ENCODE measurements around the gene C2CD4C.
"Not testable (repeated sequence)": the region's sequence is repeated elsewhere in the genome, so short reads cannot be mapped to it uniquely, and the experiment has no call there.

Gene C2CD4C

DNA sequence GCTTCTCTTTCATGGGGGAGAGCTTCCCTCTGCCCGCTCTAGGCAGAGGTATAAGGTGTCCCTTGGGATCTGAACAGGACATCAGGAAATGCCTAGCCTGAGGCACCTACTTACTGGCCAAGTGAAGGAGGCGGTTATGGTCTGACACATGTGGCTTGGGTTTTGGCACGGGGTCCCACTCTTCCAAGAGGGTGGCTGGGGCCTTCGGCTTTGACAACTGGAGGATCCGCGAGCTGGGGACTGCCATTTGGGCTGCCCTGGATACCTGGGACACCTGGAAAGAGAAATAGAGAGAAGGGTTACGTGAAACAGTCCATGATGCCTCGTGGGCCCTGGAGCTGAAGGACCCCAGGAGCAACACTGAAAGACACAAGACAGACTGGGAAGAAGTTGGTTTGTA is 42.0 kb downstream of the C2CD4C start:
- Histone ChIP-seq H3K4me3 (ENCODE audit: low read length) (no peak overlapping the region), H3K4me1 (ENCODE audit: insufficient read depth, low read length) (no peaks in the 10 kb centered on the region), H3K9me3 (ENCODE audit: low read length) (no peaks in the 10 kb centered on the region), H3K36me3 (ENCODE audit: insufficient read depth, low read length) (no peaks in the 10 kb centered on the region), H2AFZ (ENCODE audit: low read depth, low read length) (no peak overlapping the region), H3K27me3 (ENCODE audit: insufficient read depth, low read length) (no peaks in the 10 kb centered on the region)

GRCh38 chr19:366205-366783 is 42.7 kb downstream of the C2CD4C start:
- no peaks in the 10 kb centered on the region for H3K27me3 ChIP-seq (ENCODE audit: insufficient read depth, low read length)
- H2AFZ ChIP-seq (ENCODE audit: low read depth, low read length): no peak overlapping the region
- no peaks in the 10 kb centered on the region for H3K4me1 ChIP-seq (ENCODE audit: insufficient read depth, low read length)
- no peaks in the 10 kb centered on the region for H3K36me3 ChIP-seq (ENCODE audit: insufficient read depth, low read length)
- H3K9me3 ChIP-seq (ENCODE audit: low read length): no peaks in the 10 kb centered on the region
- no peak overlapping the region for H3K4me3 ChIP-seq (ENCODE audit: low read length)

DNA sequence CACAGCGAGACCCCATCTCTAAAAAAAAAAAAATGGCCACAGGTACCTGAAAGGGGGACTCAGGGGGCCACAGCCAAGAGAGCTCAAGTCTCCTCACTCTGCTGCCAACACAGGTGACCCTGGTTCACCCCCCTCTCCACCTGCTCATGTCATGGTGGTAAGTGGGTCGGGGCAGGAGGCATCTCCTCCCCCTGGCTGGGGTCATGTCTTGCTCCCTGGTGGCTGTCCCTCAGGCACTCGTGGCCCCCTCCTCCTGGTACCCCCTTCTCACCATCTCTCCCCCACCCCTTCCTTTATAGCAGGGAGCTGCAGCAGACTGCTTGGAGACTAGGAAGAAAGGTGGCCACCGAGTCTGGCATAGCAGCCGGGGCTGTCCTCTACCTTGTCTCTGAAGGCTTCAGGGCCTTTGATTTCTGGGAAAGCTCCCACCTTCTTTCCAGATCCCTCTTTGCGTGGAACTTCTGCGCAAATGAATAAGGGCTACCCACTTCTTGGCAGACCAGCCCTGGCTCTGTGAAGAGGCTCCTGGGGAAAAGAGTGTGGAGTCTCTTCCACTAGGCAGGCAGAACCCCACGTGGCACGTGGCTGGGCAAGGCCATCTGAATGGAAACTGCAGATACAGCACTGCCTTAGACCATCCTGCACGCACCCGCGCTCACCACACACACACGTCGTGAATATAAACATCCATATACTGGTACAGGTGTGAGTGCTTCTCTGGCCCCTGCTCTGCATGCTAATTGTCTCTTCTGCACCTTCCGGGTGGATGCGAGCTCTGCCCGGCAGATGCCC is 44.3 kb downstream of the C2CD4C start:
- H3K4me3 ChIP-seq (ENCODE audit: low read length): no peak overlapping the region
- H3K27me3 ChIP-seq (ENCODE audit: insufficient read depth, low read length): no peaks in the 10 kb centered on the region
- no peaks in the 10 kb centered on the region for H3K36me3 ChIP-seq (ENCODE audit: insufficient read depth, low read length)
- H2AFZ ChIP-seq (ENCODE audit: low read depth, low read length): no peak overlapping the region
- H3K9me3 ChIP-seq (ENCODE audit: low read length): no peaks in the 10 kb centered on the region
- H3K4me1 ChIP-seq (ENCODE audit: insufficient read depth, low read length): no peaks in the 10 kb centered on the region

- Histone ChIP-seq H3K9me3 (ENCODE audit: low read length) (no peaks in the 10 kb centered on the region), H3K4me3 (ENCODE audit: low read length) (no peak overlapping the region), H3K36me3 (ENCODE audit: insufficient read depth, low read length) (no peaks in the 10 kb centered on the region), H3K27me3 (ENCODE audit: insufficient read depth, low read length) (no peaks in the 10 kb centered on the region), H3K4me1 (ENCODE audit: insufficient read depth, low read length) (no peaks in the 10 kb centered on the region), H2AFZ (ENCODE audit: low read depth, low read length) (no peak overlapping the region)
Measured at GRCh38 chr19:362683-363082, 46.3 kb downstream of the C2CD4C start.

DNA sequence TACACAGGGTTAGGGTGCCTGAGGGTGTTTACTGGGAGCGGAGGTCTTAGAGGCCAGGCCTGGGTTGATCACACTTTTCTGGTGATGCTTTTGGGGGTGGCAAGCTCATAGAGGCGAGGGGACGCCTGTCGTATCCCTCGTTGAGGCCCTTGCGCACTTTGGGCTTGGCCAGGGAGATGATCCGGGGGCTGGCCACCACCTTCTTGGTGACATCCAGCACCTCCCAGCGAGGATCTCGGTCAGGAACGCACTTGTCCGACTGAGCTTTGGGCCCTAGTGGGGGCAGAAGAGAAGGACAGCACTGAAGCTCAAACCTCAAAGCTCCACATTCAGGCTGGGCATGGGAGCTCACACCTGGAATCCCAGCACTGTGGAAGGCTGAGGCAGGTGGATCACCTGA is 46.8 kb downstream of the C2CD4C start:
- no peaks in the 10 kb centered on the region for H3K4me1 ChIP-seq (ENCODE audit: insufficient read depth, low read length)
- no peak overlapping the region for H2AFZ ChIP-seq (ENCODE audit: low read depth, low read length)
- H3K36me3 ChIP-seq (ENCODE audit: insufficient read depth, low read length): no peaks in the 10 kb centered on the region
- no peak overlapping the region for H3K4me3 ChIP-seq (ENCODE audit: low read length)
- no peaks in the 10 kb centered on the region for H3K27me3 ChIP-seq (ENCODE audit: insufficient read depth, low read length)
- H3K9me3 ChIP-seq (ENCODE audit: low read length): no peaks in the 10 kb centered on the region

GRCh38 chr19:359653-359925 is 49.4 kb downstream of the C2CD4C start:
- no peak overlapping the region for H3K4me3 ChIP-seq (ENCODE audit: low read length)
- H3K27me3 ChIP-seq (ENCODE audit: insufficient read depth, low read length): no peaks in the 10 kb centered on the region
- H2AFZ ChIP-seq (ENCODE audit: low read depth, low read length): no peak overlapping the region
- no peaks in the 10 kb centered on the region for H3K9me3 ChIP-seq (ENCODE audit: low read length)
- H3K36me3 ChIP-seq (ENCODE audit: insufficient read depth, low read length): no peaks in the 10 kb centered on the region
- no peaks in the 10 kb centered on the region for H3K4me1 ChIP-seq (ENCODE audit: insufficient read depth, low read length)

- H3K4me1 ChIP-seq (ENCODE audit: insufficient read depth, low read length); H3K36me3 ChIP-seq (ENCODE audit: insufficient read depth, low read length); H3K9me3 ChIP-seq (ENCODE audit: low read length); H3K4me3 ChIP-seq (ENCODE audit: low read length); H3K27me3 ChIP-seq (ENCODE audit: insufficient read depth, low read length); H2AFZ ChIP-seq (ENCODE audit: low read depth, low read length): not testable (repeated sequence)
Measured at GRCh38 chr19:355536-355935, 53.4 kb downstream of the C2CD4C start.
